GM12874 (cell line): ENCODE results near the gene CRTC3.

Source experiments
- CTCF ChIP-seq: IDR thresholded peaks from 2 replicates; pipeline ENCODE4 v1.5.1; 2011; ENCODE audit warnings: low read depth, mild to moderate bottlenecking, control low read depth, low read length, moderate library complexity; ENCODE audit not compliant: insufficient read depth

The CRTC3 gene

GRCh38 chr15:90501898-90502297 is 27.8 kb upstream of the CRTC3 start:
- TF ChIP-seq CTCF, result no peak

- no peak for TF ChIP-seq CTCF
Measured at GRCh38 chr15:90512276-90512675, 17.4 kb upstream of the CRTC3 start.

GRCh38 chr15:90512981-90513380 is 16.7 kb upstream of the CRTC3 start:
- no peak for TF ChIP-seq CTCF

GRCh38 chr15:90513448-90513847 is 16.3 kb upstream of the CRTC3 start:
- TF ChIP-seq CTCF, result no peak

GRCh38 chr15:90519688-90520087 is 10.0 kb upstream of the CRTC3 start:
- TF ChIP-seq CTCF, result no peak

- no peak for TF ChIP-seq CTCF
Measured at GRCh38 chr15:90520365-90520764, 9.4 kb upstream of the CRTC3 start.

- no peak for TF ChIP-seq CTCF
Measured at GRCh38 chr15:90523373-90523772, 6.3 kb upstream of the CRTC3 start.

GRCh38 chr15:90529011-90529370 is 732 bp upstream of the CRTC3 start:
- no peak for TF ChIP-seq CTCF
